GM23338 (cell line): ENCODE results near the gene KIAA1328. TPM values are rescaled to one million over a fixed set of nuclear protein-coding genes. Genes with fewer than 3 reads are reported as not detected.

ENCODE experiments used
- EZH2 ChIP-seq: fragments of 200-600 bp; sonication (generic); IDR thresholded peaks from one replicate; pipeline ENCODE4 v1.8.0; 2017; ENCODE audit warnings: antibody characterized with exemption, mild to moderate bottlenecking, low read depth; ENCODE audit not compliant: unreplicated experiment
- EZH2phosphoT487 ChIP-seq: fragments of 200-600 bp; sonication (generic); IDR thresholded peaks from one replicate; pipeline ENCODE4 v1.8.1; 2018; ENCODE audit warnings: antibody characterized with exemption; ENCODE audit not compliant: unreplicated experiment
- JUNB ChIP-seq: IDR thresholded peaks from one replicate; pipeline ENCODE4 v1.6.1; 2016; ENCODE audit warnings: antibody characterized with exemption; ENCODE audit not compliant: unreplicated experiment
- NANOG ChIP-seq: IDR thresholded peaks from 2 replicates; pipeline ENCODE4 v1.6.1; 2016; ENCODE audit warnings: antibody characterized with exemption, borderline replicate concordance
- STAT1 ChIP-seq: IDR thresholded peaks from one replicate; pipeline ENCODE4 v1.6.1; 2016; ENCODE audit warnings: antibody characterized with exemption; ENCODE audit not compliant: unreplicated experiment
- ZNF114 ChIP-seq: fragments of 250-450 bp; sonication (Bioruptor Pico); IDR thresholded peaks from 2 replicates; pipeline ENCODE4 v1.5.0; 2020; ENCODE audit warnings: mild to moderate bottlenecking, moderate library complexity
- polyA plus RNA-seq: library from polyadenylated mRNA; unstranded; fragments of >200 nt; fragmentation: Nextera tagmentation; extraction: Ambion mirVana; gene quantifications from 2 replicates; pipeline ENCODE4 v1.2.1, GENCODE V29; 2016
- total RNA-seq: library from RNA; depleted of rRNA; stranded (reverse); fragments of >200 nt; shearing (Covaris generic); gene quantifications from 2 replicates; pipeline ENCODE4 v1.2.3, GENCODE V29; 2014
- TF ChIP-seq, protein P1 (sequence below): fragments of 250-450 bp; sonication (Bioruptor Pico); IDR thresholded peaks from 2 replicates; pipeline ENCODE4 v1.5.0; 2020; ENCODE audit warnings: mild to moderate bottlenecking, moderate library complexity
- TF ChIP-seq, protein P2 (sequence below), 2 experiments: fragments of 200-600 bp in 1 of 2; sonication (generic) in 1 of 2; conservative IDR thresholded peaks; 2 replicates each; pipeline versions ENCODE4 v1.5.1 to v1.6.1; 2016 to 2017; ENCODE audit warnings: antibody characterized with exemption in 2 of 2, low read depth in 2 of 2, mild to moderate bottlenecking in 2 of 2, moderate library complexity in 1 of 2
- TF ChIP-seq, protein P3 (sequence below): IDR thresholded peaks from one replicate; pipeline ENCODE4 v1.6.1; 2018; ENCODE audit warnings: antibody characterized with exemption; ENCODE audit not compliant: unreplicated experiment
- TF ChIP-seq, protein P4 (sequence below): IDR thresholded peaks from 2 replicates; pipeline ENCODE4 v1.6.1; 2016; ENCODE audit warnings: antibody characterized with exemption

The KIAA1328 gene
- total and polyA plus RNA-seq, 2 experiments from 2014 or later, result 5.2 to 8.4 TPM

DNA sequence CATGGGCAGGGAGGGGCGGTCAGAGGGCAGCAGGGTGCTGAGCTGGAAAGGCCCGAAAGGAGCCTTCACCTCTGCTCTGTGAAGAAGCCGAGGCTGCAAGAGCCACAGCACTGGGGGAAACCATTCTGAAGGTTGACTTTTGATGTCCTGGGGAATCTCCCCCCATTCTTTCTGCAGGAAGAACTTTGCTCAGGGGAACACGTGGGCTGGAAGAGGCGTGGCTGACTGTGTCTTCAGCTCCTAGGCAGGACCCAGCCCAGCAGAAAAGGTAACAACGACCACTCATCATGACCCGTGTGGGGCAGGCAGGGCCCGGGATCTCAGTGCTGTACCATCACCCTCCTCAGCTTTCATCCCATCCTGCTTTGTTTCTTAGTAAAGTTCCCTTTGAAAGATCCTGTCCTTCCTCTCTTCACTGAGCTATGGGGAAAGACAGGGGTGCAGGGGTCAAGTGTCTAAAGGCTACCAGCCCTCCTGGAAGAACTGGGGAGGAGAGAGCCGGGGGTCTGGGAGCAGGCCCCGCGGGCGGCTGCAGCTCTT, 424.0 kb downstream of the KIAA1328 start (continued):
- TF ChIP-seq, protein P1, sequence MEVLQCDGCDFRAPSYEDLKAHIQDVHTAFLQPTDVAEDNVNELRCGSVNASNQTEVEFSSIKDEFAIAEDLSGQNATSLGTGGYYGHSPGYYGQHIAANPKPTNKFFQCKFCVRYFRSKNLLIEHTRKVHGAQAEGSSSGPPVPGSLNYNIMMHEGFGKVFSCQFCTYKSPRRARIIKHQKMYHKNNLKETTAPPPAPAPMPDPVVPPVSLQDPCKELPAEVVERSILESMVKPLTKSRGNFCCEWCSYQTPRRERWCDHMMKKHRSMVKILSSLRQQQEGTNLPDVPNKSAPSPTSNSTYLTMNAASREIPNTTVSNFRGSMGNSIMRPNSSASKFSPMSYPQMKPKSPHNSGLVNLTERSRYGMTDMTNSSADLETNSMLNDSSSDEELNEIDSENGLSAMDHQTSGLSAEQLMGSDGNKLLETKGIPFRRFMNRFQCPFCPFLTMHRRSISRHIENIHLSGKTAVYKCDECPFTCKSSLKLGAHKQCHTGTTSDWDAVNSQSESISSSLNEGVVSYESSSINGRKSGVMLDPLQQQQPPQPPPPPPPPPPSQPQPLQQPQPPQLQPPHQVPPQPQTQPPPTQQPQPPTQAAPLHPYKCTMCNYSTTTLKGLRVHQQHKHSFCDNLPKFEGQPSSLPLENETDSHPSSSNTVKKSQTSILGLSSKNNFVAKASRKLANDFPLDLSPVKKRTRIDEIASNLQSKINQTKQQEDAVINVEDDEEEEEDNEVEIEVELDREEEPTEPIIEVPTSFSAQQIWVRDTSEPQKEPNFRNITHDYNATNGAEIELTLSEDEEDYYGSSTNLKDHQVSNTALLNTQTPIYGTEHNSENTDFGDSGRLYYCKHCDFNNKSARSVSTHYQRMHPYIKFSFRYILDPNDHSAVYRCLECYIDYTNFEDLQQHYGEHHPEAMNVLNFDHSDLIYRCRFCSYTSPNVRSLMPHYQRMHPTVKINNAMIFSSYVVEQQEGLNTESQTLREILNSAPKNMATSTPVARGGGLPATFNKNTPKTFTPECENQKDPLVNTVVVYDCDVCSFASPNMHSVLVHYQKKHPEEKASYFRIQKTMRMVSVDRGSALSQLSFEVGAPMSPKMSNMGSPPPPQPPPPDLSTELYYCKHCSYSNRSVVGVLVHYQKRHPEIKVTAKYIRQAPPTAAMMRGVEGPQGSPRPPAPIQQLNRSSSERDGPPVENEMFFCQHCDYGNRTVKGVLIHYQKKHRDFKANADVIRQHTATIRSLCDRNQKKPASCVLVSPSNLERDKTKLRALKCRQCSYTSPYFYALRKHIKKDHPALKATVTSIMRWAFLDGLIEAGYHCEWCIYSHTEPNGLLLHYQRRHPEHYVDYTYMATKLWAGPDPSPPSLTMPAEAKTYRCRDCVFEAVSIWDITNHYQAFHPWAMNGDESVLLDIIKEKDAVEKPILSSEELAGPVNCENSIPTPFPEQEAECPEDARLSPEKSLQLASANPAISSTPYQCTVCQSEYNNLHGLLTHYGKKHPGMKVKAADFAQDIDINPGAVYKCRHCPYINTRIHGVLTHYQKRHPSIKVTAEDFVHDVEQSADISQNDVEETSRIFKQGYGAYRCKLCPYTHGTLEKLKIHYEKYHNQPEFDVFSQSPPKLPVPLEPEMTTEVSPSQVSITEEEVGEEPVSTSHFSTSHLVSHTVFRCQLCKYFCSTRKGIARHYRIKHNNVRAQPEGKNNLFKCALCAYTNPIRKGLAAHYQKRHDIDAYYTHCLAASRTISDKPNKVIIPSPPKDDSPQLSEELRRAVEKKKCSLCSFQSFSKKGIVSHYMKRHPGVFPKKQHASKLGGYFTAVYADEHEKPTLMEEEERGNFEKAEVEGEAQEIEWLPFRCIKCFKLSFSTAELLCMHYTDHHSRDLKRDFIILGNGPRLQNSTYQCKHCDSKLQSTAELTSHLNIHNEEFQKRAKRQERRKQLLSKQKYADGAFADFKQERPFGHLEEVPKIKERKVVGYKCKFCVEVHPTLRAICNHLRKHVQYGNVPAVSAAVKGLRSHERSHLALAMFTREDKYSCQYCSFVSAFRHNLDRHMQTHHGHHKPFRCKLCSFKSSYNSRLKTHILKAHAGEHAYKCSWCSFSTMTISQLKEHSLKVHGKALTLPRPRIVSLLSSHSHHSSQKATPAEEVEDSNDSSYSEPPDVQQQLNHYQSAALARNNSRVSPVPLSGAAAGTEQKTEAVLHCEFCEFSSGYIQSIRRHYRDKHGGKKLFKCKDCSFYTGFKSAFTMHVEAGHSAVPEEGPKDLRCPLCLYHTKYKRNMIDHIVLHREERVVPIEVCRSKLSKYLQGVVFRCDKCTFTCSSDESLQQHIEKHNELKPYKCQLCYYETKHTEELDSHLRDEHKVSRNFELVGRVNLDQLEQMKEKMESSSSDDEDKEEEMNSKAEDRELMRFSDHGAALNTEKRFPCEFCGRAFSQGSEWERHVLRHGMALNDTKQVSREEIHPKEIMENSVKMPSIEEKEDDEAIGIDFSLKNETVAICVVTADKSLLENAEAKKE (CRISPR knock-in tag), result no peak
- TF ChIP-seq, protein P2, sequence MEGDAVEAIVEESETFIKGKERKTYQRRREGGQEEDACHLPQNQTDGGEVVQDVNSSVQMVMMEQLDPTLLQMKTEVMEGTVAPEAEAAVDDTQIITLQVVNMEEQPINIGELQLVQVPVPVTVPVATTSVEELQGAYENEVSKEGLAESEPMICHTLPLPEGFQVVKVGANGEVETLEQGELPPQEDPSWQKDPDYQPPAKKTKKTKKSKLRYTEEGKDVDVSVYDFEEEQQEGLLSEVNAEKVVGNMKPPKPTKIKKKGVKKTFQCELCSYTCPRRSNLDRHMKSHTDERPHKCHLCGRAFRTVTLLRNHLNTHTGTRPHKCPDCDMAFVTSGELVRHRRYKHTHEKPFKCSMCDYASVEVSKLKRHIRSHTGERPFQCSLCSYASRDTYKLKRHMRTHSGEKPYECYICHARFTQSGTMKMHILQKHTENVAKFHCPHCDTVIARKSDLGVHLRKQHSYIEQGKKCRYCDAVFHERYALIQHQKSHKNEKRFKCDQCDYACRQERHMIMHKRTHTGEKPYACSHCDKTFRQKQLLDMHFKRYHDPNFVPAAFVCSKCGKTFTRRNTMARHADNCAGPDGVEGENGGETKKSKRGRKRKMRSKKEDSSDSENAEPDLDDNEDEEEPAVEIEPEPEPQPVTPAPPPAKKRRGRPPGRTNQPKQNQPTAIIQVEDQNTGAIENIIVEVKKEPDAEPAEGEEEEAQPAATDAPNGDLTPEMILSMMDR (conservative IDR thresholded peaks at IDR 0.05; ENCODE audit: low read depth in 2 of 2), result no peak
- TF ChIP-seq JUNB (no peak), ZNF114 (no peak), EZH2 (no peak), EZH2phosphoT487 (no peak), NANOG (no peak), STAT1 (no peak)
- TF ChIP-seq, protein P3, sequence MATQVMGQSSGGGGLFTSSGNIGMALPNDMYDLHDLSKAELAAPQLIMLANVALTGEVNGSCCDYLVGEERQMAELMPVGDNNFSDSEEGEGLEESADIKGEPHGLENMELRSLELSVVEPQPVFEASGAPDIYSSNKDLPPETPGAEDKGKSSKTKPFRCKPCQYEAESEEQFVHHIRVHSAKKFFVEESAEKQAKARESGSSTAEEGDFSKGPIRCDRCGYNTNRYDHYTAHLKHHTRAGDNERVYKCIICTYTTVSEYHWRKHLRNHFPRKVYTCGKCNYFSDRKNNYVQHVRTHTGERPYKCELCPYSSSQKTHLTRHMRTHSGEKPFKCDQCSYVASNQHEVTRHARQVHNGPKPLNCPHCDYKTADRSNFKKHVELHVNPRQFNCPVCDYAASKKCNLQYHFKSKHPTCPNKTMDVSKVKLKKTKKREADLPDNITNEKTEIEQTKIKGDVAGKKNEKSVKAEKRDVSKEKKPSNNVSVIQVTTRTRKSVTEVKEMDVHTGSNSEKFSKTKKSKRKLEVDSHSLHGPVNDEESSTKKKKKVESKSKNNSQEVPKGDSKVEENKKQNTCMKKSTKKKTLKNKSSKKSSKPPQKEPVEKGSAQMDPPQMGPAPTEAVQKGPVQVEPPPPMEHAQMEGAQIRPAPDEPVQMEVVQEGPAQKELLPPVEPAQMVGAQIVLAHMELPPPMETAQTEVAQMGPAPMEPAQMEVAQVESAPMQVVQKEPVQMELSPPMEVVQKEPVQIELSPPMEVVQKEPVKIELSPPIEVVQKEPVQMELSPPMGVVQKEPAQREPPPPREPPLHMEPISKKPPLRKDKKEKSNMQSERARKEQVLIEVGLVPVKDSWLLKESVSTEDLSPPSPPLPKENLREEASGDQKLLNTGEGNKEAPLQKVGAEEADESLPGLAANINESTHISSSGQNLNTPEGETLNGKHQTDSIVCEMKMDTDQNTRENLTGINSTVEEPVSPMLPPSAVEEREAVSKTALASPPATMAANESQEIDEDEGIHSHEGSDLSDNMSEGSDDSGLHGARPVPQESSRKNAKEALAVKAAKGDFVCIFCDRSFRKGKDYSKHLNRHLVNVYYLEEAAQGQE, result no peak
- TF ChIP-seq, protein P4, sequence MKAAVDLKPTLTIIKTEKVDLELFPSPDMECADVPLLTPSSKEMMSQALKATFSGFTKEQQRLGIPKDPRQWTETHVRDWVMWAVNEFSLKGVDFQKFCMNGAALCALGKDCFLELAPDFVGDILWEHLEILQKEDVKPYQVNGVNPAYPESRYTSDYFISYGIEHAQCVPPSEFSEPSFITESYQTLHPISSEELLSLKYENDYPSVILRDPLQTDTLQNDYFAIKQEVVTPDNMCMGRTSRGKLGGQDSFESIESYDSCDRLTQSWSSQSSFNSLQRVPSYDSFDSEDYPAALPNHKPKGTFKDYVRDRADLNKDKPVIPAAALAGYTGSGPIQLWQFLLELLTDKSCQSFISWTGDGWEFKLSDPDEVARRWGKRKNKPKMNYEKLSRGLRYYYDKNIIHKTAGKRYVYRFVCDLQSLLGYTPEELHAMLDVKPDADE, result no peak
